Body of pancreas (tissue), 4 donors: ENCODE results near the gene CASP9. TPM values are rescaled to one million over a fixed set of nuclear protein-coding genes. Genes with fewer than 3 reads are reported as not detected.
"Not testable (repeated sequence)": the region's sequence is repeated elsewhere in the genome, so short reads cannot be mapped to it uniquely, and the experiment has no call there.

Experiments used
- ATAC-seq: fragments of 150-250 bp; one replicate; pipeline ENCODE4 v1.9.1; 2016
- DNase-seq, 4 donors: peaks; one replicate each; pipeline ENCODE4 v3.0.0-alpha.2; 2019
- H3K27ac ChIP-seq, 4 donors: fragments of 200-600 bp; sonication (generic); 1 replicate in 3 of 4; 2 replicates in 1 of 4; pipeline versions ENCODE4 v1.5.1 to v1.6.1; 2016 to 2019; ENCODE audit warnings: mild to moderate bottlenecking in 1 of 4, mixed read lengths in 1 of 4, moderate library complexity in 1 of 4
- H3K27me3 ChIP-seq, 2 donors: fragments of 200-600 bp; sonication (generic); one replicate each; pipeline ENCODE4 v1.6.0; 2016; ENCODE audit warnings: mild to moderate bottlenecking in 1 of 2
- H3K36me3 ChIP-seq, 2 donors: fragments of 200-600 bp; sonication (generic); replicated peaks in 1 of 2; 2 replicates each; pipeline ENCODE4 v1.5.1; 2016; ENCODE audit warnings: low read depth in 2 of 2; ENCODE audit not compliant: insufficient read depth in 1 of 2
- H3K4me1 ChIP-seq: fragments of 200-600 bp; sonication (generic); one replicate; pipeline ENCODE4 v1.6.0; 2016
- H3K4me3 ChIP-seq, 2 donors: fragments of 200-600 bp; sonication (generic); 1 replicate in 1 of 2; 2 replicates in 1 of 2; pipeline ENCODE4 v1.5.1; 2016 to 2019
- H3K9me3 ChIP-seq, 3 donors: fragments of 200-600 bp; sonication (generic); 1 replicate in 2 of 3; 2 replicates in 1 of 3; pipeline ENCODE4 v1.5.1; 2016
- POLR2A ChIP-seq, 3 donors: fragments of 450-650 bp; IDR thresholded peaks; one replicate each; pipeline ENCODE4 v1.6.1; 2016; ENCODE audit warnings: antibody characterized with exemption in 3 of 3, mild to moderate bottlenecking in 2 of 3
- WGBS, 2 donors: methylation state at CpG; one replicate each; pipeline ENCODE4 v1.1.5; 2017; 5-methylcytosine and 5-hydroxymethylcytosine counted together
- intact Hi-C: fragments of 100-400 bp; cut with DNase I; formaldehyde crosslinking; loops from one replicate; pipeline ENCODE4 v1.15.1; 2023
- total RNA-seq, 2 donors: library from RNA; depleted of rRNA; stranded (reverse); fragments of >200 nt; gene quantifications; one replicate each; pipeline ENCODE4 v1.1.0, GENCODE V29; 2016
- TF ChIP-seq, protein P1 (sequence below), 7 experiments: fragments of 450-650 bp in 4 of 7; fragments of 200-600 bp in 3 of 7; sonication (generic) in 3 of 7; IDR thresholded peaks; one replicate each; pipeline ENCODE4 v1.5.1; 2016 to 2019; ENCODE audit warnings: antibody characterized with exemption in 7 of 7

The CASP9 gene
- total RNA-seq, 2 donors from 2014 or later, result 12.9 to 21.5 TPM

DNA sequence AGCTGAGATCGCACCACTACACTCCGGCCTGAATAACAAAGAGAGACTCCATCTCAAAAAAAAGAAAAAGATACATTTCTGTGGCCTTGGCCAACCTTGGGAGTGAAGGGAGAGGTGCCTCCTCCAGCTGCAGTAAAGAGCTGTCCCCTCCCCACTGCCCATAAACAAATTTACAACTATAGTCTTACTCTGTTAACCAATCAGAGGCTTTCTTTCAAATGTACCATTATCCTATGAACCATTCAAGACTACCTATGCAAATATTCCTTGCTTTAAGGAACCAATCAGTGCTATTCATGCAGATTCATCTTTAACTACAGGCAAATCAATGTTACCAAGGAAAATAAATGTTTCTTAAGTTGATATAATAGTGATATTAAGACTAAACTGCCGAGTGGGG, 47.1 kb downstream of the CASP9 start:
- Histone ChIP-seq H3K27ac (peak overlapping the region; percentile 50 to 78 (median 75)), H3K4me1 (peaks cover 80% of the 10 kb centered on the region), H3K4me3 (no peak overlapping the region), H3K27me3 (no peaks in the 10 kb centered on the region), H3K36me3 (no peaks in the 10 kb centered on the region), H3K9me3 (no peaks in the 10 kb centered on the region)
- WGBS, 2 donors, result 43 to 50% methylated on average over 3 of the region's 3 CpGs
- DNase-seq (no peak), ATAC-seq (peak; percentile 49)
- intact Hi-C loops, result no loop called here
- no peak for TF ChIP-seq POLR2A (IDR thresholded peaks at IDR 0.05)
- TF ChIP-seq, protein P1, sequence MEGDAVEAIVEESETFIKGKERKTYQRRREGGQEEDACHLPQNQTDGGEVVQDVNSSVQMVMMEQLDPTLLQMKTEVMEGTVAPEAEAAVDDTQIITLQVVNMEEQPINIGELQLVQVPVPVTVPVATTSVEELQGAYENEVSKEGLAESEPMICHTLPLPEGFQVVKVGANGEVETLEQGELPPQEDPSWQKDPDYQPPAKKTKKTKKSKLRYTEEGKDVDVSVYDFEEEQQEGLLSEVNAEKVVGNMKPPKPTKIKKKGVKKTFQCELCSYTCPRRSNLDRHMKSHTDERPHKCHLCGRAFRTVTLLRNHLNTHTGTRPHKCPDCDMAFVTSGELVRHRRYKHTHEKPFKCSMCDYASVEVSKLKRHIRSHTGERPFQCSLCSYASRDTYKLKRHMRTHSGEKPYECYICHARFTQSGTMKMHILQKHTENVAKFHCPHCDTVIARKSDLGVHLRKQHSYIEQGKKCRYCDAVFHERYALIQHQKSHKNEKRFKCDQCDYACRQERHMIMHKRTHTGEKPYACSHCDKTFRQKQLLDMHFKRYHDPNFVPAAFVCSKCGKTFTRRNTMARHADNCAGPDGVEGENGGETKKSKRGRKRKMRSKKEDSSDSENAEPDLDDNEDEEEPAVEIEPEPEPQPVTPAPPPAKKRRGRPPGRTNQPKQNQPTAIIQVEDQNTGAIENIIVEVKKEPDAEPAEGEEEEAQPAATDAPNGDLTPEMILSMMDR (IDR thresholded peaks at IDR 0.05), result no peak

DNA sequence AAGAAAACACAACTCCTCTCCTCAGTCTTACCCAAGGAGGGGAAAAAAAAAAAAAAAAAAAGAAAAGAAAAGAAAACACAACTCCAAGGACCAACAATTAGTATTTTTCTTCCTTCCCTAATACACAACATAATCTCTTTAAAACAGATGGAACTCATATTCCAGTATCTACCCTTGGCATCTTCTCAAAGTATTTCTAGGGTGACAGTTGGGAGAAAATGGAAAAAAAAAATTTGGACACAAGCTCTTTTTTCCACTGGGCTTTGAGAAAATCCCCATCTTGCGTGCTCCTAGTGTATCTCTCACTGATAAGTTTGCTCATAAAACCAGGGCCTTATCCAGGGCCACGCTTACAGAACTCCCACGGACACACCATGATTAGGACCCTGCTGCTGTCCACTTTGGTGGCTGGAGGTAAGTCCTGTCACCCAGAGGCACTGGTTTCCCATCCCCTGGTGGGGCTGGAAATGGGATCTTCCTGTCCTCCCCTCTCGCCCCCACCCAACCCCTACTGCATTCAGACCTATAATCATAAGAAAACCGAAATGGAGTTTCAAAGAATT, 48.2 kb downstream of the CASP9 start, which contains the start of gene CELA2B:
CELA2B (plus strand) TSS at position 353 of the 563 bp plus-strand sequence; CDS start at position 375, 22 bp downstream.
- no peaks in the 10 kb centered on the region for H3K36me3 ChIP-seq
- no peak for ATAC-seq
- DNase-seq, result no peak
- H3K27ac ChIP-seq, result peak within 1 kb of the TSS; percentile 75 to 78 (median 76)
- WGBS, 2 donors, result 40 to 61% methylated on average over 5 of the region's 5 CpGs
- TF ChIP-seq, protein P1 (IDR thresholded peaks at IDR 0.05), result no peak
- TF ChIP-seq POLR2A (IDR thresholded peaks at IDR 0.05), result no peak
- intact Hi-C loops, result no loop called here
- no peaks in the 10 kb centered on the region for H3K27me3 ChIP-seq
- no peaks in the 10 kb centered on the region for H3K9me3 ChIP-seq
- peaks cover 90% of the 10 kb centered on the region for H3K4me1 ChIP-seq
- no peak within 1 kb of the TSS for H3K4me3 ChIP-seq

DNA sequence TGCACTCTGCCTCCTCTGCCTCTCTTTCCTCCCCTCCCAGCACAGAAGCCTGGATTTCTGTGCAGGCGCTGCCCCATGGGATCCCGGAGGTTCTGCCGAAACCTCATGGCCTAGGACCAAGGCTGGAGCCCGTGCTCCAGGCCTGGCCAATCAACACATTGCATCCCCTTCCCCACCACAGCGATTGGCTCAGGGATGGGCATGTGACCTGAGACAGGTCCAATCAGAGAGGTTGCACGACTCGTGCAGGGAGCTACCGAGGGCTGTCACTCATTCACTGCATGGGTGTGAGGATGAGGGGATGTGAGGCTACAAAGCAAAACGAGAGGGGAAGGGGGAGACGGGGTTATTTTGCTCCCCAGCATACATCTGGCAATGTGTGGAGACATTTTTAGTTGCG, 51.4 kb downstream of the CASP9 start:
- DNase-seq, result no peak
- ATAC-seq, result no peak
- peaks cover 88% of the 10 kb centered on the region for H3K4me1 ChIP-seq

DNA sequence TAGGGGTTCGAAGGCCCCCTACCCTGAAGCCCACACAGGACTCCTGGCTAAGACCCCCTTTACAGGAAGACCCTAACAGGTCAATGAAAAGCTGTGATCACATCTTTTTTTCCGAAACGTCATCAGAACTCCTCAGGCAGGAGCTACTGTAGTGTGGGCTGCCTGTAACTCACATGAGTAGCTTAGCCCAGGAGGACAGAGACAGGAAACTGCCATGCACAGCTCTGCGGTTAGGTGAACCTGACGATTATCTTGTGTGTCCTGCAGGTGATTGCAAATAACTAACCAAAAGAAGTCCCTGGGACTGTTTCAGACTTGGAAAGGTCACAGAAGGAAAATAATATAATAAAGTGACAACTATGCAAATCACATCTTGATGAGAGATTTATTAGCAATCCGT, 52.3 kb downstream of the CASP9 start:
- WGBS, 2 donors, result 34 to 38% methylated on average over 4 to 6 of the region's 6 CpGs
- H3K27me3 ChIP-seq, DNase-seq, intact Hi-C loops, ATAC-seq, H3K9me3 ChIP-seq, H3K4me3 ChIP-seq, H3K36me3 ChIP-seq: not testable (repeated sequence)
- peak overlapping the region in 3 of 4 donors; percentile 75 to 78 (median 75) for H3K27ac ChIP-seq
- H3K4me1 ChIP-seq, result peaks cover 80% of the 10 kb centered on the region

More for the DNA sequence above, 51.4 kb downstream of the CASP9 start:
- TF ChIP-seq POLR2A (IDR thresholded peaks at IDR 0.05), result no peak
- TF ChIP-seq, protein P1 (IDR thresholded peaks at IDR 0.05), result no peak
- WGBS, 2 donors, result 26 to 30% methylated on average over 7 to 11 of the region's 11 CpGs
- H3K9me3 ChIP-seq, result no peaks in the 10 kb centered on the region
- H3K27ac ChIP-seq, result peak overlapping the region; percentile 4 to 78 (median 75)
- no peak overlapping the region for H3K4me3 ChIP-seq
- H3K36me3 ChIP-seq, result no peaks in the 10 kb centered on the region
- H3K27me3 ChIP-seq, result no peaks in the 10 kb centered on the region
- intact Hi-C loops, result no loop called here

DNA sequence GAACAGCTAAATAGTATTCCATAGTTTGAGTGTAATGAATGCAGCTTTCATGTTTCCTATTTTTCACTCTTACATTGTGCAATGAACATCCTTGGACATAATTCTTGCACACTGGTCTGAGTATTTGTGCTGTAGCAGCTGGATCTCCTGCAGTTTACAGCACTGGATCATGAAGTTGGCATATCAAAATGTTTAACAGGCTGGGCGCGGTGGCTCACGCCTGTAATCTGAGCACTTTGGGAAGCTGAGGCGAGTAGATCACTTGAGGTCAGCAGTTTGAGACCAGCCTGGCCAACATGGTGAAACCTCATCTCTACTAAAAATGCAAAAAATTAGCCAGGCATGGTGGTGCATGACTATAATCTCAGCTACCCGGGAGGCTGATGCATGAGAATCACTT, 52.9 kb downstream of the CASP9 start:
- DNase-seq, H3K36me3 ChIP-seq, H3K4me3 ChIP-seq, intact Hi-C loops, ATAC-seq, H3K27me3 ChIP-seq, H3K9me3 ChIP-seq: not testable (repeated sequence)
- Histone ChIP-seq H3K27ac (peak overlapping the region in 3 of 4 donors; percentile 46 to 75 (median 60)), H3K4me1 (peaks cover 74% of the 10 kb centered on the region)
- 36 to 45% methylated on average over 5 of the region's 5 CpGs for WGBS, 2 donors

DNA sequence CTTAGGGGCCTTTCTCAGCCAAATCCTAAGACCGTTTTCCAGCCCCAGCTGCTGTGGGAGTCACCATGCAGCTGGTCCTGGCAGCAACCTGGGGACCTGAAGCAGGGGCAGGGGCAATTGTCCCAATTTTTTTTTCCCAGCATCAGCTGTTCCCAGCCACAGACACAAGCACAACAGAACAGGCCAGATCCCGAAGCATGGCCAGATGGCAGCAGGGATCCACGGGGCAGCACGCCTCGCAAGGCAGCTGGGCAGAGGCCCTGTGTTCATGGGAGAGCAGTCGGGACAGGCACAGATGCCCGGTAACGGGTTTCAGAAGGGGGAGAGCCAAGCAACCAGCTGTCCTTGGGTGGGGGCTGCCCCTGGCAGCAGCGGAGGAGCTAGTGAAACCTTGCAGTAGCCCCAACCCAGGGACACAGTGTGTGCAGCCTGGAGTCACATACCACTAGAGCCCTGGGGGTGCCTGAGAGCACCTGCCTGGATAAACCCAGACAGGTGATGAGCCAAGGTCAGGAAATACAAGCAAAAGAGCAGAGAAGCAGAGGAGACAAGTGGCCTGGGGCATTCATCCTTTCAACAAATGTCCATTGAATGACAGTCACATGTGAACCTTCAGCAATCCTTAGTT, 54.1 kb downstream of the CASP9 start:
- H3K27me3 ChIP-seq, H3K36me3 ChIP-seq, H3K4me3 ChIP-seq, intact Hi-C loops, H3K9me3 ChIP-seq: not testable (repeated sequence)
- H3K27ac ChIP-seq, result peak overlapping the region; percentile 46 to 72 (median 64)
- DNase-seq, result peak in 1 of 4 donors; percentile 56
- peak; percentile 23 for ATAC-seq
- WGBS, 2 donors, result 37 to 51% methylated on average over 2 to 9 of the region's 9 CpGs
- peaks cover 66% of the 10 kb centered on the region for H3K4me1 ChIP-seq
